D721Med (cell line): ENCODE results near the gene GLT6D1.

ENCODE experiments used
- DNase-seq: peaks from one replicate; pipeline ENCODE4 v3.0.0; 2011; ENCODE audit warnings: low spot score; ENCODE audit not compliant: insufficient read length
- FAIRE-seq: peaks from 2 replicates; lab custom pipeline; 2011; peaks lifted over from hg19 to GRCh38; lab: Jason Lieb, UNC
- TF ChIP-seq, protein P1 (sequence below): IDR thresholded peaks from 2 replicates; pipeline ENCODE4 v1.5.1; 2012; ENCODE audit warnings: mild to moderate bottlenecking, control low read depth; ENCODE audit not compliant: insufficient read depth; ENCODE audit errors: missing control alignments

The GLT6D1 gene

DNA sequence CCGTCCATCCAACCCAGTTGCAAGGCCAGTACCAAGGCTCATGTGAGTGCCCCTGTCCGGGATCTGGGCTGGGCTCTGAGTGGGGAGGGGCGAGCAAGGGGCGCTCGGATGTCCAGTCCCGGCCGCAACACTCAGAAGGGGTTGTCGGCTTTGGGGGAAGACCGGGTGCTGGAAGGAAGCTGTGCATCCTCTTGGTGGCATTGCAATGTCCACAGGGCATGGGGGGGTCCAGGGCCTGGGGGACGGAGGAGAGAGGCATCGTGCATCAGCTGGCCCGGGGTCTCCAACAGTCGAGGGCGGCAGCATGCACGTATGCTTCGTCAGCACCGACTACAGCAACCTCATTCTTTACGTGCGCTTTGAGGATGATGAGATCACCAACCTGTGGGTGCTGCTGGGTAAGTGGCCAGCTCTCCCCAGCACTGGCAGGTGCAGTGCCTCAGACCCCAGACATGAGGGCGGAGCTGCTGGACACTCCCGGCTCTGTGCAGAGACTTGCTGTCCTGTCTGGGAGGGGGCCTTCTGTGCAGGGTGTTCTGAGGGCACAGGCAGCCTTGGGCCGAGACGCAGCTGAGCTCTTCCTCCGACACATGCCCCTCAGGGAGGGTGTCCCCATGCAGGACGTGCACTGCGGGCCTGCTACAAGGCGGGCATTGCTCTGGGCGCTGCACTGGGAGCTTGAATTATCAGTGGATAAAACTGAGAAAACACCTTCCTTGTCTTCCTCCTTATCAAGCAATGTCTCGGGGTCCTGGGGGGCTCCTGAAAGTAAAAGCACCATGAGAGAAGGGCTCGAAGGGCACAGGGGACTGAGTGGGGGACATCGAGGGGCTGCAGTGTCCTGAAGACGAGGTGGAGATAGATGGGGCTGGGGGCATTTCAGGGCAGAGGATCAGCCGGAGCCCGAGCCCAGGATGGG lies 22.5 kb downstream of the GLT6D1 start:
- TF ChIP-seq, protein P1, sequence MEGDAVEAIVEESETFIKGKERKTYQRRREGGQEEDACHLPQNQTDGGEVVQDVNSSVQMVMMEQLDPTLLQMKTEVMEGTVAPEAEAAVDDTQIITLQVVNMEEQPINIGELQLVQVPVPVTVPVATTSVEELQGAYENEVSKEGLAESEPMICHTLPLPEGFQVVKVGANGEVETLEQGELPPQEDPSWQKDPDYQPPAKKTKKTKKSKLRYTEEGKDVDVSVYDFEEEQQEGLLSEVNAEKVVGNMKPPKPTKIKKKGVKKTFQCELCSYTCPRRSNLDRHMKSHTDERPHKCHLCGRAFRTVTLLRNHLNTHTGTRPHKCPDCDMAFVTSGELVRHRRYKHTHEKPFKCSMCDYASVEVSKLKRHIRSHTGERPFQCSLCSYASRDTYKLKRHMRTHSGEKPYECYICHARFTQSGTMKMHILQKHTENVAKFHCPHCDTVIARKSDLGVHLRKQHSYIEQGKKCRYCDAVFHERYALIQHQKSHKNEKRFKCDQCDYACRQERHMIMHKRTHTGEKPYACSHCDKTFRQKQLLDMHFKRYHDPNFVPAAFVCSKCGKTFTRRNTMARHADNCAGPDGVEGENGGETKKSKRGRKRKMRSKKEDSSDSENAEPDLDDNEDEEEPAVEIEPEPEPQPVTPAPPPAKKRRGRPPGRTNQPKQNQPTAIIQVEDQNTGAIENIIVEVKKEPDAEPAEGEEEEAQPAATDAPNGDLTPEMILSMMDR: no peak
- no peak for DNase-seq
- FAIRE-seq: no peak

- FAIRE-seq: no peak
- DNase-seq: no peak
- TF ChIP-seq, protein P1: no peak
Measured at GRCh38 chr9:135615666-135616618, 23.4 kb downstream of the GLT6D1 start.

DNA sequence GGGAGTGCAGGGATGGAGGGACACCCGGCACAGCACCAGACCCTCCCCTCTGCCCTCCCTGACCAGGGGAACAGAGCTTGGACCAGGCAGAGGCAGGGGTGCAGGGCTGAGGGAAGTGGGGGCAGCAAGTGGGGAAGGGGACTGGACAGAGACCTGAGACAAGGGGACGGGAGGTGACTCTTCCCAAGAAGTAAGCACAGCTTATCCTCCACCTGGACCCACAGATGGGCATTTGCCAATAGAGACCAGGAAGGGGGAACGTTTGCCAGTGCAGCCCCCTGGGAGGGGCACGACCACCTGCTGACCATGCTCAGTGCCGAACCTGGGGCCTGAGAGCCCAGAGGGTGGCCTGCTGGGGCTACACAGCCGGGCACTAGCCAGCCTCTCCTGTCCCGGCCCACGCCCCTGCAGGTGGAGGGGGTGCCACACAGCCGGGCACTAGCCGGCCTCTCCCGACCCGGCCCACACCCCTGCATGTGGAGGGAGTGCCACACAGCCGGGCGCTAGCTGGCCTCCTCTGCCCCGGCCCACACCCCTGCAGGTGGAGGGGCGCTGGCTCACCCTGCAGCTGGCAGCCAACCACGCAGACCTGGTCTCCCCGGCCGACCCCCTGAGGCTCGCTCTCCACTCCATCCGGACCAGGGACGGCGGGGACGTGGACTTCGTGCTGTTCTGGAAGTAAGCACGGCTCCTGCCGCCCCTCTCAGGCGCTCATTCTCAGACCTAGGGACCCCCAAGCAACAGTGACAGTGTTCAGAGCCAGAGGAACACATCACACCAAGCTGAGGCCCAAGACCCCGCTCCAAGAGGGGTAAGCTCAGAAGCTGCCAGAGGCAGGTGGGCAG lies 24.3 kb downstream of the GLT6D1 start:
- FAIRE-seq (no peak), DNase-seq (no peak)
- TF ChIP-seq, protein P1: no peak

- FAIRE-seq (no peak), DNase-seq (no peak)
- TF ChIP-seq, protein P1: no peak
Measured at GRCh38 chr9:135613946-135614805, 25.2 kb downstream of the GLT6D1 start.

DNA sequence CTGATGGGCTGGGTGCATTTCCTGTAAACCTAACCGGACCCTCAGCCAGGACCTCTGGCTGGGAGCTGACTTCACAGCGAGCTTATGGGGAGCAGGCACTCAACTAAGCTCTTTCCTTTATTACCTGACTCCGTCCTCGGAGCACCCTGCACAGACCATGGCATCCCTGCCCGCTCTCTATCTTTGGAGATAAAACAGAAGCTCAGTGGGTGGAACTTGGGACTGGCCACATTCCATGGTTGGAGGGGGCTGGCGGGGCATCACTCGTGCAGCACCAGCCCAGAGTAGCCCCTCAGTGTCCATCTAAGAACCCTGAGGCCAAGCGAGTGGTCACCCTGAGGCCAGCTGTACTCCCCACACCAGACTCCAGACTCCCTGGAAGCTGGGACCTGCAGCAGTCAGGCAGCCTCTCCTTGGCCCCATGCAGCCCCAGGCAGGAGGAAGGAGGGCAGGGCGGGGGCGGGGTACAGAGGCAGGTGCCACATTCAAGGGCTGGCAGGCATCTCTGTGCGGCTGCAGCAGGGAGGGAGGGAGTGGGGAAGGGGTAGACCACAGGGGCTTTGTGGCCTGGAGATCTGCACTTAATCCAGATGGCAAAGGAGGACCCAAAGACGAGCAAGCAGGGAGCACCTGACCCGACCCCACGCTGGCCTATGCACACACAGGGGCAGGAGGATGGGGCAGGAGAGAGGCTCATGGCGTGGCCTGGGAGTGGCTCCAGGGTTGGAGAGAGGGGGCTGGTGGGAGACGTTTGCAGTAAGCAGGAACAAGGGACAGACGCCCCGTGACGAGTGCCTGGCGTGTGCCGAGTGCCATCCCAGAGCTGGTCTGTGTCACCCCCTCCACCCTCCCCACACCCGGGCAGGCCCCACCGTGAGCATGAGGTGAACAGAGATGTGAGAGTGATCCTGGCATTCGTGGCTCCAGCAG lies 26.1 kb downstream of the GLT6D1 start:
- FAIRE-seq (no peak), DNase-seq (no peak)
- TF ChIP-seq, protein P1: no peak
